K562 (cell line): Measurements from ENCODE around the gene KIF23. TPM values are rescaled to one million over a fixed set of nuclear protein-coding genes. Genes with fewer than 3 reads are reported as not detected.

Experiments used
- ATAC-seq: fragments of 200-7000 bp; cut with Tn5 transposase; 3 replicates; pipeline ENCODE4 v1.9.1; 2020; ENCODE audit warnings: moderate library complexity
- BruUV-seq: library from RNA; stranded (reverse); fragments of 400-500 nt; replicated peaks from 2 replicates; lab custom pipeline; 2021; lab: Mats Ljungman, UMichigan
- CTCF ChIA-PET: fragments of 300-600 bp; formaldehyde crosslinking; extraction: SDS; loops from one replicate; lab custom pipeline; 2021; ENCODE audit warnings: low intra/inter-chr PET ratio; lab: Yijun Ruan, JAX
- POLR2A ChIA-PET: fragments of 300-600, 350-650 bp; sonication (Branson Sonifier 250); formaldehyde crosslinking; extraction: SDS; loops from one replicate; lab custom pipeline; 2021; ENCODE audit warnings: antibody characterized with exemption, inconsistent platforms; lab: Yijun Ruan, JAX
- DNase-seq, 4 experiments: peaks; one replicate each; pipeline versions ENCODE4 v3.0.0 to v3.0.0-alpha.2; 2011 to 2018; ENCODE audit warnings: low spot score in 3 of 4, mixed read lengths in 3 of 4; ENCODE audit errors: extremely low read depth in 1 of 4
- FAIRE-seq: peaks from 2 replicates; lab custom pipeline; 2011; peaks lifted over from hg19 to GRCh38; lab: Jason Lieb, UNC
- H2AFZ ChIP-seq: 2 replicates; pipeline ENCODE4 v1.6.0; 2011; ENCODE audit warnings: low read depth, low read length, control low read depth, inconsistent platforms
- H3K27ac ChIP-seq: fragments of 200-600 bp; 3 replicates; pipeline ENCODE4 v1.8.0; 2011; ENCODE audit warnings: low read depth, mild to moderate bottlenecking, control low read depth, inconsistent platforms, low read length, moderate library complexity, mixed read lengths; ENCODE audit errors: extremely low read depth
- H3K27me3 ChIP-seq, 2 experiments: fragments of 300-600 bp in 1 of 2; 2 replicates in 1 of 2; 3 replicates in 1 of 2; pipeline versions ENCODE4 v1.6.0 to v1.8.0; 2011; ENCODE audit warnings: inconsistent platforms in 2 of 2, low read length in 2 of 2, mild to moderate bottlenecking in 1 of 2, mixed read lengths in 1 of 2, moderate library complexity in 1 of 2; ENCODE audit not compliant: control insufficient read depth in 2 of 2, insufficient read depth in 2 of 2
- H3K36me3 ChIP-seq: fragments of 300-600 bp; 3 replicates; pipeline ENCODE4 v1.8.0; 2011; ENCODE audit warnings: mild to moderate bottlenecking, low read length, inconsistent platforms; ENCODE audit not compliant: control insufficient read depth, insufficient read depth
- H3K4me1 ChIP-seq, 2 experiments: fragments of 200-600 bp in 1 of 2; replicated peaks in 1 of 2; 2 replicates in 1 of 2; 3 replicates in 1 of 2; pipeline versions ENCODE4 v1.5.1 to v1.8.0; 2011; ENCODE audit warnings: inconsistent platforms in 2 of 2, low read length in 2 of 2, mild to moderate bottlenecking in 1 of 2, mixed read lengths in 1 of 2, moderate library complexity in 1 of 2; ENCODE audit not compliant: control insufficient read depth in 2 of 2, insufficient read depth in 2 of 2
- H3K4me2 ChIP-seq: 2 replicates; pipeline ENCODE4 v1.6.1; 2011; ENCODE audit warnings: low read length, control low read depth, inconsistent platforms, mixed read lengths; ENCODE audit not compliant: insufficient read depth
- H3K4me3 ChIP-seq: fragments of 200-600 bp; sonication (generic), shearing (Covaris generic); 2 replicates; pipeline ENCODE4 v1.5.1; 2016; ENCODE audit warnings: control low read depth, inconsistent platforms
- H3K79me2 ChIP-seq: fragments of 200-600 bp; 3 replicates; pipeline ENCODE4 v1.8.0; 2011; ENCODE audit warnings: low read length, inconsistent platforms; ENCODE audit not compliant: control insufficient read depth, insufficient read depth
- H3K9ac ChIP-seq, 2 experiments: 2 replicates each; pipeline versions ENCODE4 v1.6.0 to v1.6.1; 2011; ENCODE audit warnings: low read depth in 2 of 2, low read length in 2 of 2, control low read depth in 1 of 2, inconsistent platforms in 1 of 2, mild to moderate bottlenecking in 1 of 2, mixed read lengths in 1 of 2; ENCODE audit not compliant: insufficient read depth in 1 of 2
- H3K9me1 ChIP-seq: one replicate; pipeline ENCODE4 v1.6.0; 2011; ENCODE audit warnings: inconsistent platforms, mild to moderate bottlenecking, low read length, moderate library complexity; ENCODE audit not compliant: control insufficient read depth, insufficient read depth
- H3K9me3 ChIP-seq: replicated peaks from 2 replicates; pipeline ENCODE4 v1.5.1; 2011; ENCODE audit warnings: low read depth, low read length, inconsistent platforms; ENCODE audit not compliant: control insufficient read depth, insufficient read depth
- H4K20me1 ChIP-seq: replicated peaks from 2 replicates; pipeline ENCODE4 v1.6.1; 2011; ENCODE audit warnings: low read length, inconsistent platforms, mixed read lengths; ENCODE audit not compliant: control insufficient read depth, insufficient read depth
- ARID3B ChIP-seq: fragments of 250-450 bp; sonication (Bioruptor Pico); IDR thresholded peaks from 2 replicates; pipeline ENCODE4 v1.4.0; 2020; ENCODE audit warnings: borderline replicate concordance
- HCFC1 ChIP-seq: IDR thresholded peaks from 2 replicates; pipeline ENCODE4 v1.6.1; 2012; ENCODE audit warnings: low read depth, low read length, improper control_type of control experiment
- MTA3 ChIP-seq: fragments of 450-650 bp; formaldehyde crosslinking; IDR thresholded peaks from 2 replicates; pipeline ENCODE4 v1.6.1; 2017; ENCODE audit warnings: mild to moderate bottlenecking, borderline replicate concordance
- NR3C1 ChIP-seq: sonication (generic); formaldehyde crosslinking; IDR thresholded peaks from 2 replicates; pipeline ENCODE4 v1.8.1; 2022; ENCODE audit warnings: missing genetic modification reagents
- SMAD3 ChIP-seq: fragments of 450-650 bp; formaldehyde crosslinking; conservative IDR thresholded peaks from 2 replicates; pipeline ENCODE4 v1.4.0; 2020; ENCODE audit warnings: mild to moderate bottlenecking
- TSC22D4 ChIP-seq: fragments of 450-650 bp; IDR thresholded peaks from 2 replicates; pipeline ENCODE4 v1.6.1; 2016; ENCODE audit warnings: missing genetic modification characterization, missing biosample characterization, control low read depth
- ZKSCAN3 ChIP-seq: fragments of 250-450 bp; sonication (Bioruptor Pico); IDR thresholded peaks from 2 replicates; pipeline ENCODE4 v1.4.0; 2020
- ZNF668 ChIP-seq: fragments of 250-450 bp; sonication (Bioruptor Pico); IDR thresholded peaks from 2 replicates; pipeline ENCODE4 v1.8.0; 2022; ENCODE audit warnings: mild to moderate bottlenecking, inconsistent platforms
- WGBS: fragments of 100-300 bp; shearing (Covaris generic); methylation state at CpG from one replicate; pipeline ENCODE4 v1.1.6; 2016; ENCODE audit warnings: low coverage, mixed read lengths; ENCODE audit not compliant: insufficient coverage; ENCODE audit errors: missing lambda C conversion rate; 5-methylcytosine and 5-hydroxymethylcytosine counted together
- in situ Hi-C: fragments of 300-500 bp; cut with MboI; formaldehyde crosslinking; loops from 4 replicates; pipeline ENCODE4 v1.15.0; 2018; ENCODE audit warnings: inconsistent platforms, mixed read lengths
- intact Hi-C: fragments of 100-400 bp; cut with micrococcal nuclease; formaldehyde crosslinking; loops from 2 replicates; pipeline ENCODE4 v1.14.2; 2022
- polyA plus RNA-seq, 8 experiments: library from polyadenylated mRNA; depleted of rRNA in 4 of 8; stranded (reverse) in 5 of 8; unstranded in 3 of 8; fragments of >200 nt; fragmentation: Nextera tagmentation in 2 of 8; fragmentation: Illumina TruSeq in 1 of 8; extraction: Ambion mirVana in 2 of 8; extraction: Trizol in 1 of 8; gene quantifications; 2 replicates each; pipeline versions ENCODE4 v1.2.1 to v1.2.3, GENCODE V29; 2011 to 2014; ENCODE audit warnings: inconsistent platforms in 1 of 8, missing spikeins in 1 of 8
- total RNA-seq, 7 experiments: library from RNA; depleted of rRNA in 6 of 7; stranded (reverse); fragments of >200 nt in 6 of 7; fragmentation: Illumina TruSeq in 2 of 7; extraction: Trizol in 2 of 7; gene quantifications; 2 replicates each; pipeline versions ENCODE4 v1.2.1 to v1.2.3, GENCODE V29; 2011 to 2021; ENCODE audit warnings: low replicate concordance in 1 of 7

Gene KIF23
- total and polyA plus RNA-seq, 9 of the 15 experiments (the other 6 are each of a cell fraction or from before 2014, with no cell fraction given) = 29.4 to 58.2 (median 41.9) TPM

DNA sequence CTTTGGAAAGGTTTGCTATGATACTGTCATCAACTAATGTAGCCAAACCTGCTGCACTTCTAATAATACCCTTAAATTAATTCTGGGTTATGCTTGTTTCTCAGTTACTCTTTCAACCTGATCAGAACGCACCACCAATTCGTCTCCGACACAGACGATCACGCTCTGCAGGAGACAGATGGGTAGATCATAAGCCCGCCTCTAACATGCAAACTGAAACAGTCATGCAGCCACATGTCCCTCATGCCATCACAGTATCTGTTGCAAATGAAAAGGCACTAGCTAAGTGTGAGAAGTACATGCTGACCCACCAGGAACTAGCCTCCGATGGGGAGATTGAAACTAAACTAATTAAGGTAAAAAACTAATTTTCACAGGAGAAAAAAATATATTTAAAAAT is 30.5 kb downstream of the KIF23 start:
- no peak overlapping the region for H3K9ac ChIP-seq
- no peak for FAIRE-seq
- H3K9me3 ChIP-seq = no peaks in the 10 kb centered on the region
- WGBS = 94% methylated on average over 7 of the region's 7 CpGs
- no peaks in the 10 kb centered on the region for H4K20me1 ChIP-seq
- POLR2A ChIA-PET = interaction anchor here (1.1 kb wide), 1 partner anchor 10 kb away, joined by 3 read pairs; no protein-coding TSS in a partner anchor
- no peak for ATAC-seq
- no peak overlapping the region for H3K4me2 ChIP-seq
- no peak overlapping the region for H3K27ac ChIP-seq
- H3K4me1 ChIP-seq = no peaks in the 10 kb centered on the region
- intact Hi-C loops = no loop called here
- no peak for DNase-seq
- no peaks in the 10 kb centered on the region for H3K27me3 ChIP-seq
- H3K9me1 ChIP-seq = no peaks in the 10 kb centered on the region
- no TSS peak for BruUV-seq
- TF ChIP-seq ZKSCAN3 (CRISPR knock-in tag) = no peak
- no peak for TF ChIP-seq ARID3B (CRISPR knock-in tag)
- no peak for TF ChIP-seq HCFC1
- no peak for TF ChIP-seq MTA3
- TF ChIP-seq SMAD3 = no peak
- TF ChIP-seq ZNF668 (CRISPR knock-in tag) = no peak
- TF ChIP-seq NR3C1 (CRISPR knock-in tag) = no peak
- TF ChIP-seq TSC22D4 (tag) = no peak
- TF ChIP-seq, all 486 proteins: peak for 0
- Histone ChIP-seq H3K79me2 (no peaks in the 10 kb centered on the region), H2AFZ (no peak overlapping the region), H3K4me3 (no peak overlapping the region), H3K36me3 (peaks cover 89% of the 10 kb centered on the region)
- in situ Hi-C loops = no loop called here
- CTCF ChIA-PET = no interaction called here
